Stimulated activated CD8-positive, alpha-beta memory T cell treated with anti-CD3 and anti-CD28 coated beads, Interleukin-7, amount 100 ng/mL, for 48 hours (primary cell): ENCODE measurements around the gene TNN.
"Not testable (repeated sequence)": the region's sequence is repeated elsewhere in the genome, so short reads cannot be mapped to it uniquely, and the experiment has no call there.

Experiments used
- DNase-seq, 2 donors: peaks; one replicate each; pipeline ENCODE4 v3.0.0-alpha.2; 2020; ENCODE audit warnings: low read depth in 1 of 2; ENCODE audit errors: extremely low read depth in 1 of 2

Gene TNN

GRCh38 chr1:175102166-175102565 is 34.5 kb downstream of the TNN start:
- not testable (repeated sequence) for DNase-seq

- DNase-seq: not testable (repeated sequence)
These were observed 38.9 kb downstream of the TNN start for GRCh38 chr1:175106536-175106935.

- DNase-seq: not testable (repeated sequence)
These were observed 40.7 kb downstream of the TNN start for GRCh38 chr1:175108331-175108820.

- DNase-seq: no peak
These were observed 47.4 kb downstream of the TNN start for GRCh38 chr1:175114996-175115395.

GRCh38 chr1:175116210-175116798 is 48.7 kb downstream of the TNN start:
- no peak for DNase-seq

GRCh38 chr1:175116903-175117302 is 49.3 kb downstream of the TNN start:
- no peak for DNase-seq

GRCh38 chr1:175118375-175119367 is 51.0 kb downstream of the TNN start:
- DNase-seq: no peak

- DNase-seq: no peak
These were observed 52.9 kb downstream of the TNN start for GRCh38 chr1:175120511-175120910.

GRCh38 chr1:175124861-175125260 is 57.2 kb downstream of the TNN start:
- DNase-seq: no peak

- DNase-seq: no peak
These were observed 58.7 kb downstream of the TNN start for GRCh38 chr1:175126347-175126746.

GRCh38 chr1:175127565-175127964 is 59.9 kb downstream of the TNN start:
- DNase-seq: no peak

- no peak for DNase-seq
These were observed 60.9 kb downstream of the TNN start for GRCh38 chr1:175128523-175128922.

- DNase-seq: no peak
These were observed 61.5 kb downstream of the TNN start for GRCh38 chr1:175129182-175129581.

GRCh38 chr1:175129644-175129996 is 62.0 kb downstream of the TNN start:
- no peak for DNase-seq

GRCh38 chr1:175129997-175130648 is 62.5 kb downstream of the TNN start:
- no peak for DNase-seq

GRCh38 chr1:175130649-175131045 is 63.0 kb downstream of the TNN start:
- DNase-seq: no peak

- no peak for DNase-seq
These were observed 63.5 kb downstream of the TNN start for GRCh38 chr1:175131095-175131494.

GRCh38 chr1:175132436-175132835 is 64.8 kb downstream of the TNN start:
- no peak for DNase-seq

GRCh38 chr1:175133673-175134435 is 66.2 kb downstream of the TNN start:
- DNase-seq: no peak

GRCh38 chr1:175134500-175134899 is 66.9 kb downstream of the TNN start:
- no peak for DNase-seq

GRCh38 chr1:175136246-175136645 is 68.6 kb downstream of the TNN start:
- DNase-seq: no peak
